NCI-H2171 treated with DMSO at 0.1 percent for 48 hours (cell line): ENCODE data around the gene GPD1.
"Not testable (repeated sequence)": the region's sequence is repeated elsewhere in the genome, so short reads cannot be mapped to it uniquely, and the experiment has no call there.

ENCODE experiments used
- DNase-seq: peaks from one replicate; lab custom pipeline; 2025; lab: John Stamatoyannopoulos, UW

GPD1 gene

DNA sequence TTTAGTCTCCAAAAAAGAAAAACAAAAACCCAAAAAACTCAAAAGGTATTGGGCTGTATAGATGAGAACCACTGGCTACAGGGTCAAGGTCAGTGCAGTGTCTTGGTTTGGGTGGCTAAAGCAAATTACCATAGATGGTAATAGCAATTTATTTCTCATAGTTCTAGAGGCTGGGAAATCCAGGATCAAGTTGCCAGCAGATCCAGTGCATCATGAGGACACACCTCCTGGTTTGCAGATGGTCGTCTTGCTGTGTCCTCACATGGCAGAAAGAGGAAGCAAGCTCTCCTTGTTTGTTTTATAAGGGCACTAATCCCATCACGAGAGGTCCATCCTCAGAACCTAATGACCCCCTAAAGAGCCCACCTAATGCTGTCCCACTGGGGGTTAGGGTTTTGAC, 19.4 kb downstream of the GPD1 start:
- DNase-seq: no peak

DNA sequence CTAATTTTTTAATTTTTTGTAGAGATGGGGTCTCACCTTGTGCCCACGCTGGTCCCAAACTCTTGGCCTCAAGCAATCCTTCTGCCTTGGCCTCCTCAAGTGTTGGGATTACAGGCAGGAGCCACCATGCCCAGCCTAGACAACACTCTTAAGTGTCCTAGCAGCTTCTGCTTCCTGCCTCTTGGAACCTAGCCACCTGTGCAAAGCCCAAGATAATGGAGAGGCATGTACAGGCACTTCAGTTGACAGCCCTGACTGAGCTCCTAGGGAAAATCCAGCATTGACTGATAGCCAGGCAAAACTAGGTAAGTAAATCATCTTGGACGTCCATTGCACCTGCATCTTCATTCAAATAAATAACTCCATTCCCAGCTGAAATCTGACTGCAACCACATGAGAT, 23.7 kb downstream of the GPD1 start:
- DNase-seq: peak; percentile 48

DNA sequence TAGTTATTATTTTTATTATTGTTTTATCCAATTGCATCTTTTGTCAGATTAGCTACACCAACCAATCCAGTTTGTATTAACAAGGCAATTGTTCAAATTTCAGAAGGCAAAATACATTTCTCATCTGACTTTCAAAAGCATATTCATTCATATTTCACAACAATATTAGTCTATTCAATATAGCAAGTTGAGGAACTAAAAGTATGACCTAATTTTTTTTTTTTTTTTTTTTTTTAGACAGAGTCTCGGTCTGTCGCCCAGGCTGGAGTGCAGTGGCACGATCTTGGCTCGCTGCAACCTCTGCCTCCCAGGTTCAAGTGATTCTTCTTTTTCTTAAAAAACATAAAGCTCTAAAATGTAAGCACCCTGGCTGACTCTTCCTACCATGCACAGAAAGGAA, 25.5 kb downstream of the GPD1 start:
- no peak for DNase-seq

- DNase-seq: peak; percentile 58
Observed at GRCh38 chr12:50132505-50133135, 28.8 kb downstream of the GPD1 start.

DNA sequence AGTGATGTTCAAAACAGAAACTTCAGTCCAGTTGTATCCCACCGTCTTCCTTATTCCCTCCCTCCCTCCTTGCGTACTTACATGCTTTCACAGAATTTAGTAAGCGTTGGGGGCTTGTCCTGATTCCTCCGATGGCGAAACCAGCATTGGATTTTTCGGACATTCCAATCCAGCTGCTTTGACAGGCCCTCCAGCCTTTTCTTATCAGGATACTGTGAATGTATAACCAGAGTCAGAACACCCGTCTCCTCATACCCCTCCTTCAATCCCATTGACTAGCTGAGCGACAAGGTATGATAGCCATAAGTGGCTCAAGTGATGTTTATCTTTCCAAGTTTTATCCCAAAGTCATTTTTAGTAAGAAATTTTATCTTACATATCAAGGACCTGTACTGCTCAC, 39.2 kb downstream of the GPD1 start:
- no peak for DNase-seq

GRCh38 chr12:50145439-50145838, 41.6 kb downstream of the GPD1 start:
- no peak for DNase-seq

DNA sequence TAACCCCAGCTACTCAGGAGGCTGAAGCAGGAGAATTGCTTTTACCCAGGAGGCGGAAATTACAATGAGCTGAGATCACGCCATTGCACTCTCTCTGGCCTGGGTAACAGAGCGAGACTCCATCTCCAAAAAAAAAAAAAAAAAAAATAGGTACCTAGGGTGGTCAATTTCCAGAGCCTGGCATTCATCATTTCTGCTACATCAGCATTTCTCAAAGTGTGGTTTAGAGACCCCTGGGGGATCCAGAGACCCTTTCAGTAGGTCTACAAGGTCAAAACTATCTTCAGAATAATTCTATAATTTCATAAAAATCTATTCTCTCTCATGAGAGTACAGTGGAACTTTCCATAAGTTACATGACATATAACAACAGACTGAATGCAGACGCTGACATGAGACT, 43.5 kb downstream of the GPD1 start:
- no peak for DNase-seq

- DNase-seq: not testable (repeated sequence)
Observed at GRCh38 chr12:50148011-50148410, 44.2 kb downstream of the GPD1 start.

DNA sequence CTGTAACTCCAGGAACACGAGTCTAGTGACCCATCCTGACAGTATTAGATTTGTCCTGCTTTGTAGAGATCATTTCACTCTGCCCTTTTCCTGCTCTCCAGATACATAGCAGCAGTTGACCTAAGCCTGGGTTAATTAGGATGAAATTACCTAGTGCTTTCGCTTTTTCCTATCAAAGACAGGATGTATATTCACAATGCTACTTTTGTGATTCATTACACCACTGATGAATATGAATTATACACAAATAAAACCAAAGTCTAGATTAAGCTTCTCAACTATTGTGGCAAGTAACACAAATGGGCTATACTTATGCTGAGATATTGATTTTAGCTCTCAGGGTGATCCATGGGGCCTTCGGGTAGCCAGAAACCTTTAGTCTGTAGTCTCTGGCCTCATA, 45.5 kb downstream of the GPD1 start:
- no peak for DNase-seq

DNA sequence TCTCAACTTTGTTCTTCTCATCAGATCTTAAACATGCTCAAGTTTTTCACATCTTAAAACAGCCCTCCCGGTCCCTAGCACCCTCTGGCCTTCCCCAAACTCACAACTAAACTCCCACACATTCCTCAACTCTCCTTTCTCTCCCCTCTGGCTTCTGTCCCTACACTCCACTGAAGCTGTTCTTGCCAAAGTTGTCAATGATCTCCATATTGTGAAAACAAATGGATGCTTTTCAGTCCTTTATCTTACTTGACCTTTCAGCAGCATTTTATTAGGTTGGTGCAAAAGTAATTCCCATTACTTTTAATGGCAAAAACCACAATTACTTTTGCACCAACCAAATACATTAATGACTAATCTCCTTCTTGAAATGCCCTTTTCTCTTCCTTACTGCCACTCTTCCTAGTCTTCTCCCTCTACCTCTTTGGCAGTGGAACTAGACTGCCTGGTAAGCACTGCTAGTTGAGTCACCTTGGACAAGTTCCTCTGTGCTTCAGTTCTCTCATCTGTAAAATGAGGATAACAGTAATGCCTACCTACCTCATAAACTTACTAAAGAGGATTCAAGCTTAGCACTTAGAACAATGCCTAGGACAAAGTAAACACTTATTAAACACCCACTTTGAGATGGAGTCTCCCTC, 47.4 kb downstream of the GPD1 start:
- no peak for DNase-seq

- DNase-seq: not testable (repeated sequence)
Observed at GRCh38 chr12:50154947-50155346, 51.1 kb downstream of the GPD1 start.

GRCh38 chr12:50156641-50157040, 52.8 kb downstream of the GPD1 start:
- DNase-seq: no peak

DNA sequence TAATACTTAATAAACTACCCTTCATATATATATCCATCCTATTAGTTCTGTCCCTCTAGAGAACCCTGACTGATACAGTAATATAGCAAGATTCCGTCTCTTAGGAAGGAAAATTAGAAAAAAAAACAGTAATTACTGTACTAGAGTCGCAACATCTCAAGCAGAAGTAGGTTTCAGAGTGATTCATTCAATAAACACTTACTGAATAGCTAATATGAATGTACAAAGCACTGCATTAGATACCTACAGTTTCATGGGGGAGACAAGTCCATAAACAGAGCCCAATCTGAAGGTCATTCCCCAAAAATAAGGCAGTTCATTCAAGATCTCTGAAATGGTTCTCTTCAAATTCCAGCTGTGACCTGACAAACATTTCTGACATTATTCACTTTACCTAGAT, 53.5 kb downstream of the GPD1 start:
- no peak for DNase-seq

DNA sequence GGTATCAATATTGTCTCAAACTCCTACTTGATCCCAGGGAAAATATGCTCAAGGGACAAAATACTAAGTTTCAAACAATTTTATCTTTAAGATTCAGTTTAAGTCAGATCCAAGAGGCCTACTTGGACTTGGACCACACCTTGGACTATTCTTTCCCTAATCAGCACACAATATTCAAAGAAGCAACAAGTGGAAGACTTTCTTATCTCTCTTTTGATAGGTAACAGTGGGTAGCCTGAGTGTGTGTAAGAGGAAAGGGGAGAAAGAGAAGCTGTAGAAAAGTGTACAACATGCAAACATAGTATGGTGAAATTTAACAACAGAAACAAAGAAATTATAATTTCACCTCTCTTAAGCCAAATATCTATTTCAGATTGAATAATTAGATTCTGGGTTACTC, 56.8 kb downstream of the GPD1 start:
- DNase-seq: no peak
